ES-I3 (cell line): ENCODE data around the gene SLC25A45.

Experiments
- H3K36me3 ChIP-seq: 2 replicates; pipeline ENCODE4 v1.6.1; 2013; ENCODE audit warnings: mild to moderate bottlenecking, low read length, control low read depth, moderate library complexity; ENCODE audit not compliant: insufficient read depth
- H3K4me1 ChIP-seq: 2 replicates; pipeline ENCODE4 v1.6.1; 2013; ENCODE audit warnings: mild to moderate bottlenecking, control low read depth, low read length; ENCODE audit not compliant: insufficient read depth
- H3K9ac ChIP-seq: 2 replicates; pipeline ENCODE4 v1.6.1; 2013; ENCODE audit warnings: low read depth, mild to moderate bottlenecking, low read length, moderate library complexity
- H3K9me3 ChIP-seq: 2 replicates; pipeline ENCODE4 v1.6.1; 2013; ENCODE audit warnings: mild to moderate bottlenecking, low read length, moderate library complexity; ENCODE audit not compliant: control insufficient read depth, insufficient read depth

Gene SLC25A45

GRCh38 chr11:65377777-65378176, 4.7 kb downstream of the SLC25A45 start:
- H3K36me3 ChIP-seq = no peaks in the 10 kb centered on the region
- H3K4me1 ChIP-seq = peaks cover 10% of the 10 kb centered on the region; the same call in 1 of the 2 replicates
- no peaks in the 10 kb centered on the region for H3K9me3 ChIP-seq
- H3K9ac ChIP-seq = no peak overlapping the region

GRCh38 chr11:65377036-65377435, 5.4 kb downstream of the SLC25A45 start:
- no peak overlapping the region for H3K9ac ChIP-seq
- H3K9me3 ChIP-seq = no peaks in the 10 kb centered on the region
- peaks cover 6% of the 10 kb centered on the region; the same call in 1 of the 2 replicates for H3K4me1 ChIP-seq
- no peaks in the 10 kb centered on the region for H3K36me3 ChIP-seq

GRCh38 chr11:65376138-65376713, 6.2 kb downstream of the SLC25A45 start:
- H3K4me1 ChIP-seq = no peaks in the 10 kb centered on the region
- H3K9ac ChIP-seq = no peak overlapping the region
- H3K9me3 ChIP-seq = no peaks in the 10 kb centered on the region
- no peaks in the 10 kb centered on the region for H3K36me3 ChIP-seq

- H3K4me1 ChIP-seq = no peaks in the 10 kb centered on the region
- H3K9me3 ChIP-seq = no peaks in the 10 kb centered on the region
- no peak overlapping the region for H3K9ac ChIP-seq
- no peaks in the 10 kb centered on the region for H3K36me3 ChIP-seq
Measured at GRCh38 chr11:65375012-65375411, 7.4 kb downstream of the SLC25A45 start.

GRCh38 chr11:65373839-65374580, 8.4 kb downstream of the SLC25A45 start:
- Histone ChIP-seq H3K36me3 (no peaks in the 10 kb centered on the region), H3K4me1 (no peaks in the 10 kb centered on the region), H3K9ac (no peak overlapping the region), H3K9me3 (no peaks in the 10 kb centered on the region)

- H3K9me3 ChIP-seq = no peaks in the 10 kb centered on the region
- H3K36me3 ChIP-seq = no peaks in the 10 kb centered on the region
- H3K4me1 ChIP-seq = peaks cover 5% of the 10 kb centered on the region; the same call in 1 of the 2 replicates
- H3K9ac ChIP-seq = no peak overlapping the region
Measured at GRCh38 chr11:65370659-65371049, 11.8 kb downstream of the SLC25A45 start.

- H3K4me1 ChIP-seq = peaks cover 5% of the 10 kb centered on the region; the same call in 1 of the 2 replicates
- H3K36me3 ChIP-seq = no peaks in the 10 kb centered on the region
- no peak overlapping the region for H3K9ac ChIP-seq
- no peaks in the 10 kb centered on the region for H3K9me3 ChIP-seq
Measured at GRCh38 chr11:65366340-65366773, 16.1 kb downstream of the SLC25A45 start.

- Histone ChIP-seq H3K4me1 (peaks cover 8% of the 10 kb centered on the region; the same call in 1 of the 2 replicates), H3K36me3 (no peaks in the 10 kb centered on the region), H3K9ac (no peak overlapping the region), H3K9me3 (no peaks in the 10 kb centered on the region)
Measured at GRCh38 chr11:65363770-65364169, 18.7 kb downstream of the SLC25A45 start.

GRCh38 chr11:65362966-65363365, 19.5 kb downstream of the SLC25A45 start:
- Histone ChIP-seq H3K36me3 (no peaks in the 10 kb centered on the region), H3K9ac (no peak overlapping the region), H3K4me1 (peaks cover 8% of the 10 kb centered on the region; the same call in 1 of the 2 replicates), H3K9me3 (no peaks in the 10 kb centered on the region)

GRCh38 chr11:65362320-65362931, 20.0 kb downstream of the SLC25A45 start:
- Histone ChIP-seq H3K9me3 (no peaks in the 10 kb centered on the region), H3K9ac (no peak overlapping the region), H3K4me1 (peaks cover 8% of the 10 kb centered on the region; the same call in 1 of the 2 replicates), H3K36me3 (no peaks in the 10 kb centered on the region)

- H3K4me1 ChIP-seq = peaks cover 7% of the 10 kb centered on the region; the same call in 1 of the 2 replicates
- H3K9ac ChIP-seq = no peak overlapping the region
Measured at GRCh38 chr11:65357856-65358356, 24.5 kb downstream of the SLC25A45 start.

GRCh38 chr11:65356394-65356972, 26.0 kb downstream of the SLC25A45 start:
- no peaks in the 10 kb centered on the region for H3K36me3 ChIP-seq
- no peak overlapping the region for H3K9ac ChIP-seq
- H3K4me1 ChIP-seq = peaks cover 7% of the 10 kb centered on the region; the same call in 1 of the 2 replicates
- H3K9me3 ChIP-seq = no peaks in the 10 kb centered on the region

More at GRCh38 chr11:65357856-65358356, 24.5 kb downstream of the SLC25A45 start:
- Histone ChIP-seq H3K9me3 (no peaks in the 10 kb centered on the region), H3K36me3 (no peaks in the 10 kb centered on the region)

GRCh38 chr11:65355776-65356393, 26.6 kb downstream of the SLC25A45 start:
- H3K4me1 ChIP-seq = peaks cover 7% of the 10 kb centered on the region; the same call in 1 of the 2 replicates
- H3K9me3 ChIP-seq = no peaks in the 10 kb centered on the region
- H3K36me3 ChIP-seq = no peaks in the 10 kb centered on the region
- peak overlapping the region; percentile 49; the same call in 1 of the 2 replicates for H3K9ac ChIP-seq
